Mammary epithelial cell (primary cell): ENCODE measurements around the gene ABHD6.
A peak's percentile ranks its signal among the peaks of the same experiment; 100 is the strongest.

ENCODE experiments used
- CTCF ChIP-seq, 2 donors: IDR thresholded peaks in 1 of 2; conservative IDR thresholded peaks in 1 of 2; 2 replicates each; pipeline ENCODE4 v1.5.1; 2011 to 2012; ENCODE audit warnings: inconsistent platforms in 2 of 2, low read length in 2 of 2, mild to moderate bottlenecking in 2 of 2, control low read depth in 1 of 2, low read depth in 1 of 2; ENCODE audit not compliant: insufficient read depth in 1 of 2; ENCODE audit errors: extremely low read depth in 1 of 2
- EZH2 ChIP-seq: IDR thresholded peaks from 2 replicates; pipeline ENCODE4 v1.6.1; 2012; ENCODE audit warnings: low read length, inconsistent platforms, borderline replicate concordance

GRCh38 chr3:58333206-58334012 lies 95.8 kb downstream of the ABHD6 start:
- TF ChIP-seq CTCF (conservative IDR thresholded peaks at IDR 0.05 in 1 of 2, IDR thresholded peaks at IDR 0.05 in 1 of 2; ENCODE audit: extremely low read depth in 1 of 2, insufficient read depth in 1 of 2, low read depth in 1 of 2, low read length in 2 of 2) (peak in 1 of 2 donors; percentile 18), EZH2 (no peak)
